HUES6 (cell line): ENCODE results near the gene GRHL1.

Experiments
- H3K27ac ChIP-seq: 2 replicates; pipeline ENCODE4 v1.7.0; 2013; ENCODE audit warnings: low read depth, mild to moderate bottlenecking, low read length, inconsistent platforms
- H3K27me3 ChIP-seq: 2 replicates; pipeline ENCODE4 v1.6.1; 2013; ENCODE audit warnings: low read length; ENCODE audit not compliant: control insufficient read depth, insufficient read depth
- H3K36me3 ChIP-seq: 2 replicates; pipeline ENCODE4 v1.6.1; 2013; ENCODE audit warnings: low read length; ENCODE audit not compliant: control insufficient read depth, insufficient read depth
- H3K4me1 ChIP-seq: 2 replicates; pipeline ENCODE4 v1.6.1; 2013; ENCODE audit warnings: low read length; ENCODE audit not compliant: control insufficient read depth, insufficient read depth
- H3K4me3 ChIP-seq: 2 replicates; pipeline ENCODE4 v1.5.1; 2013; ENCODE audit warnings: low read depth, low read length
- H3K9ac ChIP-seq: one replicate; pipeline ENCODE4 v1.6.1; 2013; ENCODE audit warnings: mild to moderate bottlenecking, low read length
- H3K9me3 ChIP-seq: 2 replicates; pipeline ENCODE4 v1.6.1; 2013; ENCODE audit warnings: low read depth, low read length; ENCODE audit not compliant: control insufficient read depth, insufficient read depth

The GRHL1 gene

DNA sequence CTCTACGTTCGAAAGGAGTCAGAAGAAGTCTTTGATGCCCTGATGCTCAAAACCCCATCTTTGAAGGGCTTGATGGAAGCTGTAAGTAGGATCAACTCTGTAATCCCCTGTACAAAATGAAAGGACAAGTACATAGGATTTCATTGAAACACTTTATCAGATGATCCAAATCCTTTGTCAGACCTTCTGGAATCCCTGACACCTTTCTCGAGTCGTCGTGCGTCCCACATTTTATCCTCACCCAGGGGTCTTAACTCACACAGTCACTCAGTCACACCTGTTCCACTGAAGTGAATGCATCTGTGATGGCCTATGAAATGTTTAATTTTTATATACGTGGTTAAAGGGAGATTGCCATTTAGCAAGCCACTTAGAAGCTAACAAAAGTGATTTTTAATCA is 44.8 kb downstream of the GRHL1 start:
- Histone ChIP-seq H3K4me1 (peaks cover 4% of the 10 kb centered on the region; the same call in 1 of the 2 replicates), H3K4me3 (no peak overlapping the region), H3K27me3 (no peaks in the 10 kb centered on the region), H3K9ac (no peak overlapping the region), H3K27ac (no peak overlapping the region), H3K9me3 (no peaks in the 10 kb centered on the region), H3K36me3 (no peaks in the 10 kb centered on the region)

DNA sequence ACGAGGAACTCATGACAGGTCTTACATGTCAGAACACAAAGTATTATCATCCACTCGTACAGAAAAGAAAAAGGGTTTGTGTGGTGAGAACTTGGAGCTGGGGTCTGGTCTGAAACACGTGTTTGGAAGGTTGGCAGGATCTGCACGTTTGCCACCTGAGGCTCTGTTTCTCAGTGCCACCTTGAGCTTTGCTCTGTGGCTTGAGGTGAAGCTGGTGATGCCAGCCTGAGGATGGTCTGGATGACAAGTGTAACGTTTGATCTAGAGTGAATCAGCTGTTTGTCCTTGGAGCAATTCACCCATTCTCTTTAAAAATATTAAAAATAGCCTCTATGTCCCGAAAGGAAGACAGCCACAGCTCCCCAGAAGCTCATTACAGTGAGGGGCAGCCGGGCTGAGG is 46.4 kb downstream of the GRHL1 start:
- no peaks in the 10 kb centered on the region for H3K36me3 ChIP-seq
- peaks cover 9% of the 10 kb centered on the region for H3K4me1 ChIP-seq
- no peak overlapping the region for H3K9ac ChIP-seq
- no peak overlapping the region for H3K27ac ChIP-seq
- H3K9me3 ChIP-seq = no peaks in the 10 kb centered on the region
- H3K4me3 ChIP-seq = no peak overlapping the region
- H3K27me3 ChIP-seq = no peaks in the 10 kb centered on the region

DNA sequence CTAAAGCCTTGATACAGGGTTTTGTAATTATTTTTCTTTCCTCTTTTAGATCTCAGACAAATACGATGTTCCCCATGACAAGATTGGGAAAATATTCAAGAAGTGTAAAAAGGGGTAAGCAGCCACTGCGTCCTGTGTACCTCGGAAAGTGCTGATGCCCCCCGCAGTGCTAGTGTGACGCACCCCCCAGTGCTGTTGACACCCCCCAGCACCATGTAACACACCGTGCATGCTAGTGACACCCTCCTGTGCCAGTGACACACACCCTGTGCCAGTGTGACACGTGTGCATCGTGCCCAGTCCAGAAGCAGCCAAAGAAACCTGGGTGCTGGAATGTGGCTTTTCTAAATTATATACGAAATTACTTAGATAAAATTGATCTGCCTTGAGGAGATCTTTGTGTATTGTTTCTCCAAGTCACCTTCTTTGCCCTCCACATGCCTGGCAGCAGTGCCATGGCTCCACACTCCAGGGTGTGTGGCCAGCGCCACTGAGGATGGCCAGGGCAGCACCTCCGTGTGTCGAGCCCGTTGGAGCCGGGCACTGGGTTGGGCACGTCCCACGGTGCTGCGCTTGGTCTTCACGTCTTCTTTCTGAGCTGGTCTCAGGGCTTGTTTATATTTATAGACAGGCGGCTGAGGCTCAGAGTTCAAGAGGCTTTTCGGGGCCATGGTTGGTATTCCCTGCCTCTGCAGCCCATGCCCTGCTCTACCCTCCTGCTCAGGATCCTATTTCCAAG is 47.6 kb downstream of the GRHL1 start:
- no peaks in the 10 kb centered on the region for H3K9me3 ChIP-seq
- H3K27me3 ChIP-seq = no peaks in the 10 kb centered on the region
- H3K4me3 ChIP-seq = no peak overlapping the region
- no peak overlapping the region for H3K27ac ChIP-seq
- peaks cover 9% of the 10 kb centered on the region for H3K4me1 ChIP-seq
- H3K36me3 ChIP-seq = no peaks in the 10 kb centered on the region
- H3K9ac ChIP-seq = no peak overlapping the region

DNA sequence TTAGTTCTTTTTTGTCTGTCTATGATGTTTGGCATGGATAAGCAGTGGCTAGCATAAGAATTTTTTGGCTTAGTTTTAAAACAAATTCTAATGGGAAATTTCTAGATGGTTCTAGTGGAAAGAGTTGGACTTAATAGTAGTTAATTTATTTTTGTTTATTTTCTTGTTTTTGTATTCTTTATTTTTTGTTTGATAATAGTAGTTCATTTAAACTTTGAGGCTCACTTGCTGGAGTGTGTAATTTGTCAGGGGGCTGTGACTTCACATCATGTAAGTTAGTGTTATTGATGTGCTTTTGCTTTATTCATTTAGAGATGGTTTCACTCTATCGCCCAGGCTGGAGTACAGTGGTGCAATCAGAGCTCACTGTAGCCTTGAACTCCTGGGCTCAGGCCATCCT is 48.2 kb downstream of the GRHL1 start:
- Histone ChIP-seq H3K9me3 (no peaks in the 10 kb centered on the region), H3K27ac (no peak overlapping the region), H3K4me3 (no peak overlapping the region), H3K9ac (no peak overlapping the region), H3K36me3 (no peaks in the 10 kb centered on the region), H3K27me3 (no peaks in the 10 kb centered on the region), H3K4me1 (peaks cover 9% of the 10 kb centered on the region)

DNA sequence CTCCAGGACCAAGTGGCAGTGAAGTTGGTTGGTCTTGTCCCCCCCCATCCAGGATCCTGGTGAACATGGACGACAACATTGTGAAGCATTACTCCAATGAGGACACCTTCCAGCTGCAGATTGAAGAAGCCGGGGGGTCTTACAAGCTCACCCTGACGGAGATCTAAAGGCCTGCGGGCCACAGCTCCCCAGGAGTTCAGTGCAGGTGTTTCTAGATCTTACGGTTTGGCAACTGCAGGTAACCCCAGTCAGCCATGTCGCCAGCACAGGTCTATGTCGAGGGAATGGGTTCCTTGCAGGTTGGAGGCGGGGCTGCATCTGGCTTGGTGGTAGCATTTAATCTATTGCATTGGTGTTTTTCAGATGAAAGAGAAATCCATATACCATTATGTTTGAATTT is 49.0 kb downstream of the GRHL1 start:
- Histone ChIP-seq H3K9ac (no peak overlapping the region), H3K9me3 (no peaks in the 10 kb centered on the region), H3K27me3 (no peaks in the 10 kb centered on the region), H3K36me3 (no peaks in the 10 kb centered on the region), H3K27ac (no peak overlapping the region), H3K4me1 (peaks cover 9% of the 10 kb centered on the region), H3K4me3 (no peak overlapping the region)

DNA sequence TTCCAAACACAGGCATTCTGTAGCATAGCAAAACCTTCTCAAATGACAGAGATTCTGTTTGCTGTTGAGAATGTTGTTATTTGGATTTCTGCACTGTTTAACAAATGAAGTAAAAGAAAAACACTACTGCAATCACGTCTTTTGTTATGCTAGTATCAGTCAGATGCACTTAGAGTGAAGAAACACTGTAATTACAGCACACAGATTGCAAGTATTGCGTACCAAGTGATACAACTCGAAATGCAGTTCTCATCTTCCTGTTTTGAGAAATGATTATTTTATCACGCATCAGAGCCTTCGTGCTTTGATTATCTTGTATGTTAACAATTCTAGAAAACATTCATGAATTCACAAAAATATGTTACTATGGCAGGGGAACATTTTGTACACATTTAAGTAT is 50.1 kb downstream of the GRHL1 start:
- H3K9ac ChIP-seq = no peak overlapping the region
- no peaks in the 10 kb centered on the region for H3K27me3 ChIP-seq
- H3K27ac ChIP-seq = no peak overlapping the region
- no peaks in the 10 kb centered on the region for H3K36me3 ChIP-seq
- H3K4me3 ChIP-seq = no peak overlapping the region
- H3K9me3 ChIP-seq = 0 out of 2 replicates have a peak, but pooled peaks cover 2% of the 10 kb centered on the region
- peaks cover 9% of the 10 kb centered on the region for H3K4me1 ChIP-seq

DNA sequence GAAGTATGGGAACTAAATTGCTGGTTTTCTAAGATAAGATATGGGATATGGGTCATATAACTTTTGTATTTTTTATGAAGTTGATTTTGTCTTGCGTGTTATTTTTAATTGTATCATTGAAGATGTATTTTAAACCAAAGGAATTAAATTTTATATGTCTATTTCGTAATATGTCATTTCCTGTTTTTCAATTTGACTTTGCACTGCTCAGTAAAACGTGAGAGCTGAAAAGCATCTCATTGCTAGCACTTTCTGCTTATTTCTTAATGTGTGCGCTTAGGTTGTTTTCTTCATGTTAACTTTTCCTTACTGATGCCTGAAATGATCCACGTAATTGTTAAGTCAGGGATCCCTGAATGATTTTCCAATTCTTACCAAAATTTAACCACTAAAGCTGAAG is 50.6 kb downstream of the GRHL1 start:
- Histone ChIP-seq H3K27me3 (no peaks in the 10 kb centered on the region), H3K4me1 (peaks cover 12% of the 10 kb centered on the region), H3K9me3 (0 out of 2 replicates have a peak, but pooled peaks cover 2% of the 10 kb centered on the region), H3K27ac (no peak overlapping the region), H3K9ac (no peak overlapping the region), H3K4me3 (no peak overlapping the region), H3K36me3 (no peaks in the 10 kb centered on the region)

DNA sequence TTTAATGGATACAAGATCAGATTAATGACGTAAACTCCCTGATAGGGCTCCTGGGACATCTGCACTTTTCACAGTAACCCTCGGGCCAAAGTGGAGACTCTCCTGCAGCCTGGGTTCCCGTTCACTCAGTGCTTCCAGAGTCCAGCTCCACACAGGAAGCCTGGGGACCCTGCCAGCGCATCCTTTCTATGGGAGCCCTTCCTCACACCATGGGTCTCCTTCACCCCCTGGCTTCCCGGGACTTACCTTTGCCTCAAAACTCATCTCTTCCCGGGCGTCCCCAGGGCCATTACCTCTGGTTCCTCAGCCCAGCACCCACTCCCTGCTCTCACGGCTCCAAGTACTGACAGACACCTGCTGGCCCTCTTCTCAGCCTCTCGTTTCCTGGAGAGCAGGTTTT is 51.2 kb downstream of the GRHL1 start:
- 0 out of 2 replicates have a peak, but pooled peaks cover 2% of the 10 kb centered on the region for H3K9me3 ChIP-seq
- H3K27me3 ChIP-seq = no peaks in the 10 kb centered on the region
- no peaks in the 10 kb centered on the region for H3K36me3 ChIP-seq
- no peak overlapping the region for H3K9ac ChIP-seq
- H3K27ac ChIP-seq = no peak overlapping the region
- no peak overlapping the region for H3K4me3 ChIP-seq
- peaks cover 12% of the 10 kb centered on the region for H3K4me1 ChIP-seq

DNA sequence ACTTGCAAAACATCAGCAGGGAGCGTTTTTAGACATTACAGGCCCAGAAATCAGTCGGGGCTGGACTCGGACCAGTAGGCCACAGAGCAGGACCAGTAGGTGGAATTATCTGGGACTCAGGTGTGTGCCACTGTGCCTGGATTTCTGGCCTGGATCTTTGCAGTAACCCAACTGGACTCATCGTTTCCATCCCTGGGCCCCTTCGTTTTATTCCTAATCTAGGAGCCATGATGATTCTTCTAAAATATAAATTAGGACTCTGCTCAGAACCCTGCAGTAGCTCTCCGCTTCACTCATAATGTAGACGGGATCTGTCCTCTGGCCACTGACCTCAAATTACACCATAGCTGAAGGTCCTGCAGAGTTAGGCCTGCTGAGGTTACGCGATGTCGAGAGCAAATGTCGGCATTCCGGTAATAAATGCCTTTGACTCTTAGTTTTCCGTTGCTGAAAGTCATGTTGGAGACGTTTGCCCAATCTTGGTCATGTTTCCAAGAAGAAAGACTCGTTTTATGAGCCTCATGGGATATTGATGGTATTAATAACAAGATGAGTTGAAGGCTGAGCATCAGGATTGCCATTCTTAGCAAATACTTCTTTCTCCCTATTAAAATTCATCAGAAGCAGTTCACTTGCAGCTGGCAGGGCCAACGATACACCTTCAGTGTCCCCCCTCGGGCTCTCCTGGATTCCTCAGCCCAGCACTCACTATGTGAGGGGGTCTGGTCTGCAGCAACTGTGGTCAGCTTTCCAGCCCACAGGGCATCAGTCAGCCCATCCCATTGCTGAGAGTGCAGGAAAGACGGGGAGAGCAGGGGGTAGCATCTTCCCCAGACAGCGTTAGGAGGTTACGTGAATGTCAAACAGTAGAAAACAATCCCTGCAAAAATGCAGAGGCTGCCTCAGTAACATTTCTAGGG is 52.0 kb downstream of the GRHL1 start:
- Histone ChIP-seq H3K4me3 (no peak overlapping the region), H3K27ac (no peak overlapping the region), H3K9ac (no peak overlapping the region), H3K36me3 (no peaks in the 10 kb centered on the region), H3K4me1 (peaks cover 12% of the 10 kb centered on the region), H3K27me3 (no peaks in the 10 kb centered on the region), H3K9me3 (0 out of 2 replicates have a peak, but pooled peaks cover 2% of the 10 kb centered on the region)

DNA sequence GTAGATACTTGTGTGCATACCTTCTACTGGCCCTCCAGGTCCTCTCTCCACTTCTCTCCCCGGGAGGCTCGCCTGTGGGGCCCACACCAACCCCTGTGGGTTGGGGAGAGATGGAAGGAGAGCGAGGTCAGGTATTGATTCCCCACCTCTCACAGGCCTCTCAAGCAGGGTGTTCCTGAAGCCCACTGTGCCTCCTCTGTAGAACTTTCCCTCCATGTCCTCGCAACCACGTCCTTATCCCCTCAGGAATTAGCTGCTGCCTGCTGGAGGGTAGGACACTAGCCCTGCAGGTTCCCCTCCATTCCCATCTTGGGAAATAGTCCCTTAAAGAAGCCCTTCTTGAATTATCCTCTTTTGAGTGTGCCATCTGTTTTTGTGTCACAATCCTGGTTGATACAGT is 52.9 kb downstream of the GRHL1 start:
- no peak overlapping the region for H3K27ac ChIP-seq
- H3K27me3 ChIP-seq = no peaks in the 10 kb centered on the region
- H3K9ac ChIP-seq = no peak overlapping the region
- no peaks in the 10 kb centered on the region for H3K36me3 ChIP-seq
- H3K9me3 ChIP-seq = 0 out of 2 replicates have a peak, but pooled peaks cover 2% of the 10 kb centered on the region
- no peak overlapping the region for H3K4me3 ChIP-seq
- H3K4me1 ChIP-seq = peaks cover 12% of the 10 kb centered on the region

DNA sequence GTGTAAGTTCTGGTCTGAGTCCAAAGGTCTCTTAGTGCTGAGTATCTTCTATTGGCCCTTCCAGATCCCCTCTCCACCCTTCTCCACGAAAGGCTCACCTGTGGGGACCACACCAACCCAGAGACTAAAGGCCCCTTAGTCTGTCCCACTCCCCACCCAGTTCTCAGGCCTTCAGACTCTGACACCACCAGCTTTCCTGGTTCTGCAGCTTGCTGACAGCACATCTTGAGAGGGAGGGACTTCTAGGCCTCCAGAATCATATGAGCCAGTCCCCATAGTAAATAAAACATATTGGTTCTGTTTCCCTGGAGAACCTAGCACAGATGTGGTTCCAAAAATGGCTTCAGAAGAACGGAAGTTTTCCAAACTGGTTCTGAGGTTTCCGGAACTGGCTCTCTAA is 53.3 kb downstream of the GRHL1 start:
- no peak overlapping the region for H3K4me3 ChIP-seq
- H3K27ac ChIP-seq = no peak overlapping the region
- H3K9me3 ChIP-seq = 0 out of 2 replicates have a peak, but pooled peaks cover 2% of the 10 kb centered on the region
- H3K36me3 ChIP-seq = no peaks in the 10 kb centered on the region
- no peak overlapping the region for H3K9ac ChIP-seq
- no peaks in the 10 kb centered on the region for H3K27me3 ChIP-seq
- H3K4me1 ChIP-seq = peaks cover 12% of the 10 kb centered on the region
